Kidney epithelial cell (primary cell): ENCODE data around the gene SV2B. TPM values are rescaled to one million over a fixed set of nuclear protein-coding genes. Genes with fewer than 3 reads are reported as not detected.

Source experiments
- DNase-seq: peaks from one replicate; pipeline ENCODE4 v3.0.0-alpha.2; 2010; ENCODE audit warnings: low read depth
- H3K27me3 ChIP-seq: 2 replicates; pipeline ENCODE4 v1.6.0; 2011; ENCODE audit warnings: low read length; ENCODE audit not compliant: control insufficient read depth, insufficient read depth
- H3K36me3 ChIP-seq: 2 replicates; pipeline ENCODE4 v1.5.1; 2011; ENCODE audit warnings: low read length; ENCODE audit not compliant: control insufficient read depth, insufficient read depth
- H3K4me3 ChIP-seq: 2 replicates; pipeline ENCODE4 v1.5.1; 2011; ENCODE audit warnings: low read depth, mild to moderate bottlenecking, control low read depth, low read length
- CTCF ChIP-seq: IDR thresholded peaks from 2 replicates; pipeline ENCODE4 v1.5.1; 2011; ENCODE audit warnings: mild to moderate bottlenecking, moderate library complexity, low read length, control low read depth, inconsistent platforms; ENCODE audit not compliant: insufficient read depth, poor library complexity, severe bottlenecking
- total RNA-seq: library from RNA; depleted of rRNA; stranded (reverse); fragments of >200 nt; gene quantifications from 2 replicates; pipeline ENCODE4 v1.2.3, GENCODE V29; 2015

The SV2B gene
- total RNA-seq, 1 donor from 2014 or later = 1.8 TPM

- no peak overlapping the region for H3K4me3 ChIP-seq
- H3K27me3 ChIP-seq = peaks cover 2% of the 10 kb centered on the region
- H3K36me3 ChIP-seq = no peaks in the 10 kb centered on the region
- no peak for TF ChIP-seq CTCF
- no peak for DNase-seq
Measured at GRCh38 chr15:91061997-91062396, 38.1 kb upstream of the SV2B start.

GRCh38 chr15:91065505-91065904, 34.6 kb upstream of the SV2B start:
- no peak for DNase-seq
- no peak for TF ChIP-seq CTCF
- Histone ChIP-seq H3K27me3 (no peaks in the 10 kb centered on the region), H3K36me3 (no peaks in the 10 kb centered on the region), H3K4me3 (no peak overlapping the region)

GRCh38 chr15:91067036-91067435, 33.0 kb upstream of the SV2B start:
- no peaks in the 10 kb centered on the region for H3K27me3 ChIP-seq
- DNase-seq = no peak
- TF ChIP-seq CTCF = no peak
- H3K4me3 ChIP-seq = no peak overlapping the region
- H3K36me3 ChIP-seq = no peaks in the 10 kb centered on the region

- DNase-seq = no peak
- no peaks in the 10 kb centered on the region for H3K36me3 ChIP-seq
- TF ChIP-seq CTCF = no peak
- H3K4me3 ChIP-seq = no peak overlapping the region
- no peaks in the 10 kb centered on the region for H3K27me3 ChIP-seq
Measured at GRCh38 chr15:91068436-91068835, 31.6 kb upstream of the SV2B start.

- H3K27me3 ChIP-seq = no peaks in the 10 kb centered on the region
- DNase-seq = no peak
- H3K4me3 ChIP-seq = no peak overlapping the region
- TF ChIP-seq CTCF = no peak
- H3K36me3 ChIP-seq = no peaks in the 10 kb centered on the region
Measured at GRCh38 chr15:91068966-91069365, 31.1 kb upstream of the SV2B start.

GRCh38 chr15:91070872-91071271, 29.2 kb upstream of the SV2B start:
- TF ChIP-seq CTCF = no peak
- Histone ChIP-seq H3K36me3 (no peaks in the 10 kb centered on the region), H3K4me3 (no peak overlapping the region), H3K27me3 (no peaks in the 10 kb centered on the region)
- DNase-seq = no peak
